ENCODE measurements around the gene C1R.

DNA sequence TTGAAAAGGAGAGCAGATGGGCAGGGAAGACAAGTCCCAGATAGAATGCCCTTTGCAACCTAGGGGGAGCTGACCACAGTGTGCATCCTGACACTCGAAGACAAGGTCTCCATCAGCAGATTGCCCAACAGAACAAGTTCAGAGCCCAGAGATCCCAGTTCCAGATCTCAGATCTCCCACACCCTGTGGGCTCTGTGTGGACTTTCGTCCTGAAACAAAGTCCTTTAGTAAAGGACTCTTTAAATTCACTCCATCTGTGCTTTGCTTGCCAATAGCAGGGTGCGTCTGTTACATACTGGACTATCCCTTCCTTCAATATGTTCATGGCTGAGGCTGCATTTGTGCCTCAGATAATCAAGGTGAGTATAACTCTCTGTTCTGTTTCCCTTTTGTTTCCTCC lies 25.4 kb upstream of the C1R start:
- TF ChIP-seq, protein P1, sequence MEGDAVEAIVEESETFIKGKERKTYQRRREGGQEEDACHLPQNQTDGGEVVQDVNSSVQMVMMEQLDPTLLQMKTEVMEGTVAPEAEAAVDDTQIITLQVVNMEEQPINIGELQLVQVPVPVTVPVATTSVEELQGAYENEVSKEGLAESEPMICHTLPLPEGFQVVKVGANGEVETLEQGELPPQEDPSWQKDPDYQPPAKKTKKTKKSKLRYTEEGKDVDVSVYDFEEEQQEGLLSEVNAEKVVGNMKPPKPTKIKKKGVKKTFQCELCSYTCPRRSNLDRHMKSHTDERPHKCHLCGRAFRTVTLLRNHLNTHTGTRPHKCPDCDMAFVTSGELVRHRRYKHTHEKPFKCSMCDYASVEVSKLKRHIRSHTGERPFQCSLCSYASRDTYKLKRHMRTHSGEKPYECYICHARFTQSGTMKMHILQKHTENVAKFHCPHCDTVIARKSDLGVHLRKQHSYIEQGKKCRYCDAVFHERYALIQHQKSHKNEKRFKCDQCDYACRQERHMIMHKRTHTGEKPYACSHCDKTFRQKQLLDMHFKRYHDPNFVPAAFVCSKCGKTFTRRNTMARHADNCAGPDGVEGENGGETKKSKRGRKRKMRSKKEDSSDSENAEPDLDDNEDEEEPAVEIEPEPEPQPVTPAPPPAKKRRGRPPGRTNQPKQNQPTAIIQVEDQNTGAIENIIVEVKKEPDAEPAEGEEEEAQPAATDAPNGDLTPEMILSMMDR (IDR thresholded peaks at IDR 0.05 in 8 of 11, conservative IDR thresholded peaks at IDR 0.05 in 3 of 11), result no peak
- TF ChIP-seq POLR2A (IDR thresholded peaks at IDR 0.05) (no peak), POLR2AphosphoS5 (IDR thresholded peaks at IDR 0.05) (no peak)
